Stimulated activated CD4-positive, alpha-beta T cell treated with anti-CD3 and anti-CD28 coated beads, Interleukin-15, amount 100 ng/mL, for 48 hours (primary cell): ENCODE results near the gene C20orf141.
"Not testable (repeated sequence)": the region's sequence is repeated elsewhere in the genome, so short reads cannot be mapped to it uniquely, and the experiment has no call there.

Experiments used
- DNase-seq, 2 donors: peaks; one replicate each; pipeline ENCODE4 v3.0.0-alpha.2; 2020; ENCODE audit warnings: low read depth in 2 of 2

C20orf141 gene

DNA sequence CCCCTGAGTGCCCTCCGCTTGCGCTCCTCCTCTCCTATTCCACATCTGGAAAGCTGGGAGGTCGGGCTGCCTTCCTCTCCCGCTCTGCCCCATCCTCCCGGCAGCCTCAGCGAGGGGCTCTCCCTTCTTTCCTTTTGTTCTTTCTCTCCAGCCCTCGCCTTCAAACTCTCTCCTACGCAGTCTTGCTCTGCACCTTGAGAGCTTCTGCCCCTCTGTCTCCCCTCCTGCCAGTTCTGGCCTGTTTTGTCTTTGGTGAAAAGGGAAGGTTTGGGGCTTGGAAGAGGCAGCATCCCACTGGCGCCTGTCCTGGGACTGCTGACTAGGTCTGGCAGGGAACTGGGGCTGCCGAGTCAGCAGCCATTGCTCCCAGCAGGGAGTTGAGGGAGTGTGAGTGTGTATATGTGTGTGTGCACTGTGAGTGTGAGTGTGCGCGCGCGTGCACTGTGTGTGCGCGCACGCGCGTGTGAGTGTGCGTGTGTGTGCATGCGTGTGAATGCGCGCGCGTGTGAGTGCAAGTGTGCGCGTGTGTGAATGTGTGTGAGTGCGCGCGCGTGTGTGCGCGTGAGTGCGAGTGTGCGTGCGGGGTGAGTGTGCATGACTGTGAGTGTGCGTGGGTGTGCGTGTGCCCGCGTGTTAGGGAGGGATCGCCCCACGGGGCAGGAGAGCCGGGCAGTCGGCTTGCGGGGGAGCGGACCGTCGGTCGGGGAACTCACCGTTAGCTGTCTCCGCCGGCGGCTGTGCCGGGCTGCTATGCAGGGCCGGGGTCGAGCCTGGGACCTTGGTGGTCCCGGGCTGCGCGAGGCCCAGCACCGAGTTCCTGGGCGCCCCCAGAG is 14.9 kb upstream of the C20orf141 start:
- DNase-seq, result no peak

DNA sequence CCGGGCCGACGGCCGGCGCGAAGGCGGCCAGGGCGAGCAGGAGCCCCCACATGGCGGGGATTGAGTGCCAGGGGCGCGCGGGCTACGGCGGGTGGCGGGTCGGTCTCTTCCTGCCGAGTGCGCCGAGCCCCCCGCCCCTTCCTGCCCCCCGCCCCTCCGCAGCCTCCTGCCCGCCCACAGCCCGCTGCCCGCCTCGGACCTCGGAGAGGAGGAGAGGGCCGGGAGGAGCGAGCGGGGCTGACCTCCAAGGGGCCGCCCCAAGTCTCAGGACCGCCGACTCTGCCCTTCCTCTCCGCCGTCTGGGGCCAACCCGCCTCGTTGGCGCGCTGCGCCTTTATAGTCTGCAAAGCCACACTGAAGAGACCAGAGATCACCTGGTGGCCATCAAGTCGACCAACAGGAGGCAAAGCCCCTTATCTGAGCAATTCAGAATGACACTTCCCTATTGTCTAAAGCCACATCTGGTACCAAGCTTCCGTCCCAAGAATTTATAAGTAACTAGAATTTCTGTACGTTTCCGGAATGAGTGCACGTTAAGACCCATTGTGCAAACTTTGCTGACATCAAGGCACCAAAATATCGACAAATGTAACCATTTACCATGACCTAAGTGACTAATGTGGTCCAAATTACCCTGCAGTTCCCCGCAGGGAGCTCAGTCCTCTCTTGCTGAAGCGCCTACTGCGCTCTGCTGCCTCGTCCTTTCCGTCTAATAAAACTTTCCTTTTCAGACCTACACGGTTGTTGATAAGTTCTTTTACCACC is 14.1 kb upstream of the C20orf141 start, which contains the start of gene CPXM1:
Gene CPXM1, minus strand, starts transcription at position 107 of the 765 bp plus-strand sequence. Its CDS starts 55 bp downstream, at position 52.
- DNase-seq, result no peak

DNA sequence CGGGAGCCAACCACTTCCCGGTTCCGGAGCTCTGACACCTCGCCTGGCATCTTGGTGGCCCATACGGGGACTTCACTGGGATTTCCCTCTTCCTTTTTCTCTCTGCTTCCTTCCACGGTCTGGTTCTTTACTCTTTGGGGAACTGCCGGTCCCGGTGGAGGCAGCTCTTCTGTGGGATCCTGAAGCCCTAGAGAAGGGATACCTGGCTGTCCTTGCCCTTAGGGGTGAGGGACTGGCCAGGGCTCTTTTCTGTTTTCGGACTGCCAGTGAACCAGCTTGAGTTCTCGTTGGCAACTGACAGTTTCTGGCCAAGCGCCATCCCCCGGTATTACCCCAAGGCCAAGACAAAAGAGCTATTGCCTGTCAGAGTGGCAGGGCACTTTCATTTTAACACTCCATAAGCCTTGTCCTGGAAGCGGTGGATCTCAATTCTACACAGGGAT is 13.5 kb upstream of the C20orf141 start:
- DNase-seq, result no peak

DNA sequence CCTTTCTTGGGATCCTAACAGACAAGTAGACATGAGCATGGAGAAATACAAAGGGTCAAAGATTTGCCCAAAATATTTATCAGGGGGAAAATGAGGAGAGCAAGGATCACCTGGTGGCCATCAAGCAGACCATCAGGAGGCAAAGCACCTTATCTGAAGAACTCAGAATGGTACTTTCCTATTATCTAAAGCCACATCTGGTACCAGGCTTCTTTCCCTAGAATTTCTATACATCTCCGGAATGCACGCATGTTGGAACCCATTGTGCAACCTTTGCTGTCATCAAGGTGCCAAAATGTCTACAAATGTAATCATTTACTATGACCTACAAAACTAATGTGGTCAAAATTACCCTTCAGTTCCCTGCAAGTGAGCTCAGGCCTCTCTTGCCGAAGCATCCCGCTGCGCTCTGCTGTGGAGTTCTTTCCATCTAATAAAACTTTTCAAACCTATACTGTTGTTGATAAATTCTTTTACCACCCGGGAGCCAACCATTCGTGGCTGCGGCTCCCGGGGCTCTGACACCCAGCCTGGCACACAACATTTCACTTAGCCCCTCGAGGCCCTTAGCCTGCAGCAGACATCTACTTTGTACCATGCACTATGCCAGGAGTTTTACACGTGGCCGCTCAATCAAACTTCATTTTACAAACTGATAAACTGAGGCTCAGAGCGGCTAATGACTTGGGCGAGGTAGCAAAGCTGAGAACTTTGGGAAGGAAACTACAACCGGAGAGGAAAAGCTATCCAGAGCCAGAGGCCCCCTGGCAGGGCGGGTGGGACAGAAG is 10.6 kb upstream of the C20orf141 start:
- DNase-seq, result no peak

DNA sequence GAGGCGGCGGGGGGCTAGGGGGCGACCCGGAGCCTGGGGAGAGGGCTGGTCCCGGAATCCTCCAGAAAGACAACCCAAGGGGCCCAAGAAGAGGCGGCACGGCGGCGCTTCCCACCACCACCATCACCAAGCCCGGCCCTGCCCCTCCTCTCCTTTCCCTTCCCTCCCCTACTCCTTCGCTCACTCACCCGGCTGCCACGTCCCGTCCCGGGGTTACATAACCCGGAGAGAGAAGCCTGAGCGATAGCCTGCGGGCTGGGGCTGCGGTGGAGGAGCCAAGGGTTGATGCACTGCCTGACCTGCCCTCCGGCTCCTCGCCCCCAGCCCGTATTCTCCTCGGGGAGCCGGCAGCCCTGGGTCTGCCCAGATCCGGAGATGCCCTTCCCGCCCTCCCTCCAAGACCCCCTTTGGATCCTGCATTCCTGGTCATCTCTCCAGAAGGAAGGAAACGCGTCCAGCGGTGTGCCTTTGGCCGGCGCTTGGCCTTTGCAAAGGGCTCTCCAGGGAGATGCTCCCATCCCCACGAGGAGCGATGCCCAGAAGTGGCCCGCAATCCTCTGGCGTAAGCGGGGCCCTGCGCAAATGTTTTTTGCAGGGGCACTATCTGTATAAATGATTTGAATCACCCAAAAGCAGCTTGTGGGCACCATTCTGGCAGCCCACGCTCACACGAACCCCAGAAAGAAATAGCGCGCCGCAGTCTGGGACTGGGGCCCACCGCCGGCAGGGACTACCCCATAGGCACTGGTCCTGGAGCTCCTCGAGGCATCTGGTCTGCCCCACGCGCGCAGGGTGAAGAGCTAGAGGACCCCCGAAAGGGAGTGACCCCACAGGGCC is 9.7 kb upstream of the C20orf141 start:
- no peak for DNase-seq

GRCh38 chr20:2805689-2806350 is 9.0 kb upstream of the C20orf141 start:
- no peak for DNase-seq

GRCh38 chr20:2806351-2806701 is 8.5 kb upstream of the C20orf141 start:
- DNase-seq, result no peak

GRCh38 chr20:2807019-2807418 is 7.8 kb upstream of the C20orf141 start:
- DNase-seq, result no peak

GRCh38 chr20:2807929-2808328 is 6.9 kb upstream of the C20orf141 start:
- DNase-seq, result not testable (repeated sequence)

GRCh38 chr20:2809690-2810089 is 5.1 kb upstream of the C20orf141 start:
- no peak for DNase-seq

DNA sequence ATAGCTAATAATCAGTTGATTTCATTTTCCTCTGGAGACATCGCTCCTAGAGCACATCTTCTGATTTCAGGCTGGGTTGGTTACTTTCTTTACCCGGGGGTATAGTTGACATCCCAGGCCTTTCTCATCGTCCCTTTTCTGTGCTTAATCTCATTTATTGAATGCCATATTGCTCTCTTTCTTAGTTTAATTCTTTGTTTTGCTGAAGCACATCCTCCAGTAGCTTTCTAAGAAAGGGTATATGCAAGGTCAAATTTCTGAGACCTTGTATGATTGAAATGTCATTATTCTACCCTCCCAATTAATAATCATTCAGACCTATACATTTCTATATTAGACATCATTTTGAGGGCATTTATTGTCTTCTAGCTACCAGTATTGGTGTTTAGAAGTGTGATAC is 2.6 kb upstream of the C20orf141 start:
- DNase-seq, result no peak

- DNase-seq, result no peak
Measured at GRCh38 chr20:2814076-2814475, 711 bp upstream of the C20orf141 start.

DNA sequence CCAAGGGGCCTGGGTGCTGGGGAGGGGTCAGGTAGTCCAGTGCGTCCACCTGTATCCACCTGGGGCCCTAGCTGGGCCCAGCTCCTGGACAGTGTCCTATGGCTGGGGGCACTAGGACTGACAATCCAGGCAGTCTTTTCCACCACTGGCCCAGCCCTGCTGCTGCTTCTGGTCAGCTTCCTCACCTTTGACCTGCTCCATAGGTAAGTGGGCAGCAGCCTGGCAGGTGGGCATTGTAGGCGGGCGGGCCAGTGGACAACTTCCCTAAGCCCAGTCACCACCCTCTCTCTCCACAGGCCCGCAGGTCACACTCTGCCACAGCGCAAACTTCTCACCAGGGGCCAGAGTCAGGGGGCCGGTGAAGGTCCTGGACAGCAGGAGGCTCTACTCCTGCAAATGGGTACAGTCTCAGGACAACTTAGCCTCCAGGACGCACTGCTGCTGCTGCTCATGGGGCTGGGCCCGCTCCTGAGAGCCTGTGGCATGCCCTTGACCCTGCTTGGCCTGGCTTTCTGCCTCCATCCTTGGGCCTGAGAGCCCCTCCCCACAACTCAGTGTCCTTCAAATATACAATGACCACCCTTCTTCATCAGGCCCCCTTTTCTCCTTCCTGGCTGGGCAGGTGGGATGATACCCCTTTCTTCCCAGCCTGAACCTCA is 584 bp downstream of the C20orf141 start:
- DNase-seq, result no peak

- no peak for DNase-seq
Measured at GRCh38 chr20:2816030-2816582, 1.3 kb downstream of the C20orf141 start, which contains the start of gene TMEM239. TSS of gene TMEM239 (plus strand) at chr20:2816364. CDS start at chr20:2816555, 191 bp downstream.

- DNase-seq, result no peak
Measured at GRCh38 chr20:2816583-2817340, 2.0 kb downstream of the C20orf141 start.

DNA sequence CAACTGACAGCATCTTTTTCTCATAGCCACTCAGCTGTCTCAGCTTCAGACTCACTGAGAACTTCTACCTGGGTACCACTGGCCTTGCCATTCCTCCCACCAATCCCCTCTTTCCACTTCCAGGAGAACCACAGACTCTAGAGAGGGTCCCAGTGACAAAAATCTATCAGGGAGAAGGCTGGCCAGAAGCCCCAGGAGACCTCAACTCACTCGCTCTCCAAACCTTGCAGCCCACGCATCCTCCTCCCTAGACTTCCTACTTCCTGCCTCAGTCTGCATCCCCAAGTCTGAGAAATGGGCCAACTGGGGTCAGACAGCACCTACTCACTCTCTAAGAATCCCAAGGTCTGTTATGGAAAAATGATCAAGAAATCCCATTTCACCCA is 2.5 kb downstream of the C20orf141 start:
- no peak for DNase-seq

- DNase-seq, result no peak
Measured at GRCh38 chr20:2817891-2818595, 3.3 kb downstream of the C20orf141 start.
